GM18867 (cell line): ENCODE measurements around the gene MXRA7.
"Not testable (repeated sequence)": the region's sequence is repeated elsewhere in the genome, so short reads cannot be mapped to it uniquely, and the experiment has no call there.

Experiments used
- ATAC-seq: cut with Tn5 transposase; IDR thresholded peaks from one replicate; pipeline ENCODE4 v1.9.1; 2021; ENCODE audit warnings: mild to moderate bottlenecking, moderate library complexity; ENCODE audit not compliant: unreplicated experiment

The MXRA7 gene

DNA sequence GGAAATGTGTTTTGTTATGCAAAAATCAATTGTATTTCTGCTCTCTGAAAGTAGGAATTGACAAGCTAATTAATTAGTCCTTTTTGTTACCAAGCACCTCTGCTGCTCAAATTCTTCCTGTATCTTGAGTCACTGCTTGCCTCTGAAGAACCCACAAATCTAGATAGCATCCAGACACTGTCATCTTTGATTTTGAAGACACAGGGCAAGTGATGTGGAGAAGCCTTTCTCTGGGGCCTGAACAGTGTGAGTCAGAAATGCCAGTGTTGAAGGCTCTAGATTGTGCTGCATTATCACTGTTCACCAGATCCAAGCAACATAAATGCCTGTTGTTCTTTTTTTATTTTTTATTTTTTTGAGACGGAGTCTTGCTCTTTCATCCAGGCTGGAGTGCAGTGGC lies 56.4 kb downstream of the MXRA7 start:
- no peak for ATAC-seq

GRCh38 chr17:76650504-76650903 lies 60.3 kb downstream of the MXRA7 start:
- no peak for ATAC-seq

DNA sequence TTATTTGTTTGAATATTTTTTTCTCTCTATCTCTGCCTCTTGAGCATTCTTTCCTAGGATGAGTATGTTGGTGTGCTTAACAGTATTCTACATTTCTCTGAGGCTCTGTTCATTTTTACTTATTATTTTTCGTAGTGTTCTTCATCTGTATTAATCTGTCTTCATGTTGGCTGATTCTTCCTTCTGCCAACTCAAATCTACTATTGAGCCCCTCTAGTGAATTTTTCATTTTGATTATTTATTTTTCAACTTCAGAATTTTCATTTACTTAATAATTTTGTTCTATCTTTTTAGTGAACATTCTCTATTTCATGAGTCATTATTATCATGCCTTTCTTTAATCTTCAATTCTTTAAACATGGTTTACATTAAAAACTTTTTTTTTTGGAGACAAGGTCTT lies 64.1 kb downstream of the MXRA7 start:
- no peak for ATAC-seq

GRCh38 chr17:76645481-76645880 lies 65.3 kb downstream of the MXRA7 start:
- no peak for ATAC-seq

- no peak for ATAC-seq
These were observed 65.8 kb downstream of the MXRA7 start for GRCh38 chr17:76644995-76645394.

DNA sequence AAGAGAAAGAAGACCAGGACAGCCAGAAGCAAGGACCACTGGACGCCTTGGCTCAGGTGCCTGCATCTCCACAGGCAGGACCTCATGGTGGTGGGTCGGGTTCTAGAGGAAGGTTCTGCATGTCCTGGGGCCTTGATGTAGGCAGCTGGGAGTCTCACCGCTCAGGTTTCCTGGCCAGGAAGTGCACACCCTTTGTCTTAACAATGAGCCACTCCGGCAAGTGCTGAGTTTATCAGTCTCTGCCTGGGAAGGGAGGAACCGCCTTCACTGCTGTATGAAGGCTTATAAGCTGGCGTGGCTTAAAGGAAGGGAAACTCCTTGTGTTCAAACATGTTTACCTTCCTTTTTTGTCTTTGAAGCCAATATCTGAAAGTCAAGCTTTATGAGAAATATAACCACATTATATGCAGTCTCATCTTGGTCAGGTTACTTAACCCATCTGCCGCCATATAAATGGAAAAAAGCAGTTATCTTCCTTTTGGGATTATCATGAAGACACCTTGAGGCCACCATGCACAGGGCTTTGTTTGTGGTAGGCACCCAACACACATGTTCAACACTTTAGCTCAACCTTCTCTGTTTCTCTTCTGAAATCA lies 67.1 kb downstream of the MXRA7 start, which contains the start of gene ST6GALNAC1:
ST6GALNAC1 (minus strand) TSS at position 205 of the 596 bp plus-strand sequence; CDS start at position 86, 119 bp downstream.
- ATAC-seq, result no peak

- ATAC-seq, result no peak
These were observed 67.8 kb downstream of the MXRA7 start for GRCh38 chr17:76642994-76643393.

GRCh38 chr17:76642032-76642561 lies 68.7 kb downstream of the MXRA7 start:
- no peak for ATAC-seq

- ATAC-seq, result no peak
These were observed 69.3 kb downstream of the MXRA7 start for GRCh38 chr17:76641501-76641900.

DNA sequence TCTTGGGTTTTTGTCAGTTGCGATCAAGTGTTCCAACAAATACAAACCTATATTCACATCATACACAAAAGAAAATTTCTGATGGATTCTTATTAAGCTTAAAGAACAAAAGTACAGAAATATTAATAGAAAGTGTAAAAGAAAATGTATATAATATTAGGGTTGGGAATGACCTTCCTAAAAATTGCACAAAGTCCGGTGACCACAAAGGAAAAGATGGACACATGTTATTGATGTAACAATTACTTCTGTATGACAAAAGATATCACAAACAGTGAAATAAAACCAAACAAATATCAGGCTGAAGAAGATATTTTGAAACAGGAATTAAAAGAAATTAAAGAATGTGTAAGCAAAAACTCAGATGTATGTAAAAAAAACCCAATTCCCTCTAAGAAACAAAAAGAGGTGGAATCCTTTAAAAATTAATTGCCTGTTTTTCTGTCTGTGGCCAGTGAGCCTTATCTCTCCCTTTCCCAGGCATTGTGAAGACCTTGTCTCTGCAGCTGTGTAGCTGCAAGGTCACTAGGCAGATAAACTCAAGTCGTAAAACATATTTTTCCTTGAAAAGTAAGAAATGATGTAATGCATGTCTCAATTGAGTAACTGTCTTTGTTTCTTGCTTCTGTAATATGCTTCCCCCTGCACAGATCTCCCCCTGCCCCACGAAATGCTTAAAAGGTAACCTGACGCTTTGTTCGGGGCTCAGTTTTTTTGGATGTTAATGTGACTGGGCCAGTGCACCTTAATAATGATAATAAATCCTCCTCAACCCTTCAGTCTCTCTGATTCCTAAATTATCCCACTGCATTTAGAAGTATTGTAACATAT lies 70.0 kb downstream of the MXRA7 start:
- ATAC-seq, result no peak

GRCh38 chr17:76638263-76638662 lies 72.5 kb downstream of the MXRA7 start:
- no peak for ATAC-seq

GRCh38 chr17:76636486-76637206 lies 74.1 kb downstream of the MXRA7 start:
- not testable (repeated sequence) for ATAC-seq

DNA sequence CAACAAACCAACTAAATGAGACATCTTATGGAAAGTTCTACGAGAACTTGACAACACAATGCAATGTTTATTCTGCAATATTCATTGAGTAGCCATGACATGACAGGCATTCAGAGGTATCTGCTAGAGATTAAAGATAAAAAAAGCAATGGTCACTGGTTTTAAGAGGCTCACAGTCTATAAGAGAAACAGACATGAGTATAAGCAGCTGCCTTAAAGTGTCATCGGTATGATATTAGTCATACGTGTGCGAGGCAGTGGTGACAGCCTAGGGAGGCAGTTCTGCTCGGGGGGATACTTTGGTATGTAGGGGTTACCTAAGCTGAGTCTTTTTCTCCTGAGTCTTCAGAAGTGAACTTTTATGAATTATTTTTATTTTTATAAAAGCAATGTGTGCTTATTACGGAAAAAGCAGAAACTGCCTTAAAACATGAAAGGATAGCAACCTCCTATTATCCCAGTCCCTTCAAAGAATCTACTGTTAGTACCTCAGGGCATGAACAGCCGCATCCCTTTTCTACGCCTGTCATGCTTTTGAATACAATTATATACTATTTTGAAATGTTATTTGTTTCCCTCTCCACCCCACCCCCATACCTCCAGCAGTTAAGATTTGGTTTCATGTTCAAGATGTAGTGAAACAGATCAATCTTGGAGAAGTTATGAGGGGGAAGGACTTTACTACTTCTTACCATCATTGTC lies 75.0 kb downstream of the MXRA7 start:
- ATAC-seq, result no peak

- no peak for ATAC-seq
These were observed 75.7 kb downstream of the MXRA7 start for GRCh38 chr17:76635039-76635438.

GRCh38 chr17:76633628-76634328 lies 77.0 kb downstream of the MXRA7 start:
- no peak for ATAC-seq

GRCh38 chr17:76631821-76632565 lies 78.8 kb downstream of the MXRA7 start:
- ATAC-seq, result no peak

- no peak for ATAC-seq
These were observed 80.6 kb downstream of the MXRA7 start for GRCh38 chr17:76630151-76630550.
